H1 (cell line): ENCODE results near the gene CAPN9. TPM values are rescaled to one million over a fixed set of nuclear protein-coding genes. Genes with fewer than 3 reads are reported as not detected.

Source experiments
- CHD7 ChIP-seq: fragments of 300-600 bp; sonication (generic); IDR thresholded peaks from 2 replicates; pipeline ENCODE4 v1.7.1; 2012; ENCODE audit warnings: low read length, moderate library complexity, mild to moderate bottlenecking, inconsistent platforms; ENCODE audit not compliant: insufficient replicate concordance
- CREB1 ChIP-seq: IDR thresholded peaks from 2 replicates; pipeline ENCODE4 v1.6.1; 2012; ENCODE audit warnings: inconsistent platforms
- CTCF ChIP-seq, 3 experiments: IDR thresholded peaks; 1 replicate in 2 of 3; 2 replicates in 1 of 3; pipeline versions ENCODE4 v1.5.1 to v1.6.1; 2011; ENCODE audit warnings: low read length in 3 of 3, mild to moderate bottlenecking in 3 of 3, inconsistent platforms in 2 of 3, low read depth in 1 of 3, moderate library complexity in 1 of 3; ENCODE audit not compliant: insufficient read depth in 1 of 3; ENCODE audit errors: control extremely low read depth in 1 of 3
- GTF2F1 ChIP-seq: IDR thresholded peaks from 2 replicates; pipeline ENCODE4 v1.6.1; 2012; ENCODE audit warnings: low read depth, low read length, improper control_type of control experiment, borderline replicate concordance
- SP4 ChIP-seq: IDR thresholded peaks from 2 replicates; pipeline ENCODE4 v1.6.1; 2012; ENCODE audit warnings: low read length, inconsistent platforms
- TBP ChIP-seq: IDR thresholded peaks from 2 replicates; pipeline ENCODE4 v1.6.1; 2011; ENCODE audit warnings: low read depth, low read length, improper control_type of control experiment
- polyA plus RNA-seq, 7 experiments: library from polyadenylated mRNA; depleted of rRNA in 3 of 7; stranded (reverse) in 5 of 7; unstranded in 2 of 7; fragments of >200 nt in 5 of 7; fragments of 200-250 nt in 2 of 7; gene quantifications; 1 replicate in 5 of 7; 2 replicates in 1 of 7; 4 replicates in 1 of 7; pipeline versions ENCODE4 v1.2.1 to v1.2.3, GENCODE V29; 2011 to 2013; ENCODE audit warnings: missing spikeins in 2 of 7, mixed read lengths in 2 of 7
- total RNA-seq: library from RNA; stranded (reverse); fragmentation: NEBNext Ultra II Directional; extraction: Animal tissue kit (Norgen Biotek cat#: 25700); gene quantifications from 2 replicates; pipeline ENCODE4 v1.2.1, GENCODE V29; 2021

CAPN9 gene
- total and polyA plus RNA-seq, 2 of the 8 experiments (the other 6 are each of a cell fraction or from before 2014, with no cell fraction given), result 0.22 to 0.76 TPM

- no peak for TF ChIP-seq CHD7
- no peak for TF ChIP-seq TBP
- TF ChIP-seq CTCF (IDR thresholded peaks at IDR 0.05; ENCODE audit: control extremely low read depth in 1 of 3, insufficient read depth in 1 of 3, low read depth in 1 of 3, low read length in 3 of 3), result no peak
- no peak for TF ChIP-seq GTF2F1
- no peak for TF ChIP-seq SP4
- no peak for TF ChIP-seq CREB1
These were observed 51.3 kb downstream of the CAPN9 start (continued) for GRCh38 chr1:230798491-230798890.
